HFF-Myc (cell line): ENCODE data around the gene DCDC2B.
"Not testable (repeated sequence)": the region's sequence is repeated elsewhere in the genome, so short reads cannot be mapped to it uniquely, and the experiment has no call there.

Experiments
- DNase-seq: peaks from one replicate; pipeline ENCODE4 v3.0.0-alpha.2; 2011; ENCODE audit warnings: low read depth; ENCODE audit errors: extremely low read depth
- H3K4me3 ChIP-seq: replicated peaks from 2 replicates; pipeline ENCODE4 v1.5.1; 2011; ENCODE audit warnings: low read depth, mild to moderate bottlenecking, control low read depth, low read length
- CTCF ChIP-seq: IDR thresholded peaks from 2 replicates; pipeline ENCODE4 v1.5.1; 2012; ENCODE audit warnings: mild to moderate bottlenecking, low read depth, low read length, control low read depth; ENCODE audit errors: missing control alignments

The DCDC2B gene

GRCh38 chr1:32208891-32209328 is at the start of gene DCDC2B:
DCDC2B (plus strand) TSS chr1:32209089; CDS start chr1:32209094, 5 bp downstream.
- TF ChIP-seq CTCF = no peak
- H3K4me3 ChIP-seq = no peak within 1 kb of the TSS
- no peak for DNase-seq

GRCh38 chr1:32159189-32159588 is 49.7 kb upstream of the DCDC2B start:
- no peak for TF ChIP-seq CTCF
- DNase-seq = no peak
- no peak overlapping the region for H3K4me3 ChIP-seq

- no peak overlapping the region for H3K4me3 ChIP-seq
- no peak for TF ChIP-seq CTCF
Observed at GRCh38 chr1:32163405-32163804, 45.5 kb upstream of the DCDC2B start.

GRCh38 chr1:32165633-32166032 is 43.3 kb upstream of the DCDC2B start:
- H3K4me3 ChIP-seq, DNase-seq: not testable (repeated sequence)

More at GRCh38 chr1:32163405-32163804, 45.5 kb upstream of the DCDC2B start:
- no peak for DNase-seq

- no peak overlapping the region for H3K4me3 ChIP-seq
- DNase-seq = no peak
- TF ChIP-seq CTCF = no peak
Observed at GRCh38 chr1:32170991-32171390, 37.9 kb upstream of the DCDC2B start.

GRCh38 chr1:32172621-32173245 is 36.2 kb upstream of the DCDC2B start:
- no peak overlapping the region for H3K4me3 ChIP-seq

More at GRCh38 chr1:32172621-32173245, 36.2 kb upstream of the DCDC2B start:
- DNase-seq = no peak
- no peak for TF ChIP-seq CTCF
